NCI-H1694 treated with DMSO at 0.1 percent for 48 hours (cell line): Measurements from ENCODE around the gene P2RX7.

Experiments used
- DNase-seq: peaks from one replicate; lab custom pipeline; 2025; lab: John Stamatoyannopoulos, UW

Gene P2RX7

DNA sequence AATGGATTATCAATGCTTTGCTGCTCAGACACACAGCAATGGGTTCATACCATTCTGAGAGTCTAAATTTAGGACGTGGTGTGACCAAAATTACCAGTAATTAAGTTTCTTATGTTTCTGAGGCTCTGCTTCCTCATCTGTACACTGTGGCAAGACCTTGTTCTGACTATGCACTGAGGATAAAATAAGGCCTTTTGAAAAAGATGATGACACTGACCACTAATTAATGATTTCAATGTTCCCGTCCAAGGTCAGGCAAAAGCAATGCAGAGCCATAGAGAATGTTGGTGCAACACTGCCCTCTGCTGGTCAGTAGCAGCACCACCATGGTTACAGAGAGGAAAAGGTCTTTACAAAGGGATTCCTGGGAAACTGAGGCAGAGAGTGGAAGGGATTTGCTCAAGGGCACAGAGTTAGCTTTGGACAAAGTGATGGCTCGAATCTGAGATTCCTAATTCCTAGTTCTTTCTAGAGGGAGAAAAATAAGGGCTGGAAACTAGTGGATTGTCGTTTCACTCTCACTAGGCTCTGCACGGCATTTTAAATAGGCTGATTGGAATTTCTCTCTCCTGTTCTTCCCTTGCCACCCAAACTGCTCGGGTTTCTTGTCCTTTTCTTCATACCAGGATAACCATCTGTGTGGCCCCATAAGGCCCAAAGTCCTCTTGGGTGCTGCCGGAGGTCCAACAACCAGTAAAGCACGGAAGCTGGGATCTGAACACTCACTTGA is 22.3 kb upstream of the P2RX7 start:
- DNase-seq, result peak; percentile 10

DNA sequence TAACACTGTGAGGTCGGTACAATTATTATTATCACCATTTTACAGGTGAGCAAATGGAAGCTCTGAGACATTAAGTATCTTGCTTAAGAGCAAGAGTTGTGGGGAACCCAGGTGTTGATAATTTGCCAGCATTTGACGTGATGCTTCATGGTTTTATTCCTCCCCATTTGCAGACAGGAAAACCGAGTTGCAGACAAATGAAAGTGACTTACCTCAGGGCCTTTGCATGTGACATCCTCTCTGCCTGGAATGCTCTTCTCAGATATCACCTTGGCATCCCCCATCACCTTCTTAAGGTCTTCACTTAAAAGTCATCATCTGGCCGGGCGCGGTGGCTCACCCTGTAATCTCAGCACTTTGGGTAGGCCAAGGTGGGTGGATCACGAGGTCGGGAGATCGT is 21.0 kb upstream of the P2RX7 start:
- DNase-seq, result no peak

DNA sequence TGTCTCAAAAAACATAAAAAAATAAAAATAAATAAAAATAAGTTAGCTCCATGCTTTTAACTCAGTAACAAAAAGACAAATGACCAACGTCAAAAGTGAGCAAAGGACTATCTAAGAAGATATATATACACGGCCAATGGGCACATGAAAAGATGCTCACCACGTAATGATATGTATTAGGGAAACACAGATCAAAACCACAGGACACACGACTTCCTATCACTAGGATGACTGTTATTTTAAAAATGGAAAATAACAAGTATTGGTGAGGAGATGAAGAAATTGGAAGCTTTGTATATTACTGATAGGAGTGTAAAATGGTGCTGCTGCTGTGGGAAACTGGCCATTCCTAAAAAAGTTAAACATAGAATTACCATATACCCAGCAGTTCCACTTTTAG is 20.2 kb upstream of the P2RX7 start:
- DNase-seq, result no peak

DNA sequence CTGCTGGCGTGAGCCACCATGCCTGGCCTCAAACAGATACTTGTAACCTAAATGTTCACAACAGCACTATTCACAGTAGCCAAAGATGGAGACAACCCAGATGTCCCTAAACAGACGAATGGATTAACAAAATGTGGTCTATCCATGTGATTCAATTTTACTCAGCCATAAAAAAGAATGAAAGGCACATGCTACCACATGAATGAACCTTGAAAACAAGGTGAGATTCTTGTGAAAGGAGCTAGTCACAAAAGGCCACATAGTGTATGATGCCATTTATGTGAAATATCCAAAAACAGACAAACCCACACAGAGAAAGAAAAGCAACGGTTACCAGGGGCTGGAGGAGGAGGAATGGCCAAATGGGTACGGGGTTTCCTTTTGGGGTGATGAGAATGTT is 19.6 kb upstream of the P2RX7 start:
- DNase-seq, result no peak

DNA sequence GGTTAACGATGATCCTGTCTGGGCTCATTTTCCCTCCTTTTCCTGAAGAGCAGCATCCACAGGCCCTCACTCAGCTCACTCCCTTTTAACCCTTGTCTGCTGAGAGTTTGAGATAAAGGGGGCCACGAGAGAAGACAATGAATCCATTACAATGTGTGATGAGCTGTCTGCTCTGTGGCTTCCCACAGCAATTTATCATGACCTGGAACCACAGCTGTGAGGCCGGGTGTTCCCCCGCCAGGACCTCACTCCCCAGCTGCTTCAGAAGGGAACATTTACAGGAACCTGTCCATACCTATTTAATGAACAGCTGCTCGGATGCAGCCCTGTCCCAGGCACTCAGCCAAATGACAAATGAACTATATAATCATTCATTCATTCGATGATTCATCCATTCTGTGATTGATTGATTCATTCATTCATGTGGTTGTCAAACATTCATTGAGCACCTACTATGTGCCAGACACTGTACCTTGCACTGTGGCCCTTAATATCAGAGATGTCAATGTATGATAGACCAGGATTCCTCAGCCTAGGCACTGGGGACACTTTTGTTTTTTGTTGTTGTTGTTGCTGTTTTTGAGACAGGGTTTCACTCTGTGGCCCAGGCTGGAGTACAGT is 18.5 kb upstream of the P2RX7 start:
- no peak for DNase-seq

DNA sequence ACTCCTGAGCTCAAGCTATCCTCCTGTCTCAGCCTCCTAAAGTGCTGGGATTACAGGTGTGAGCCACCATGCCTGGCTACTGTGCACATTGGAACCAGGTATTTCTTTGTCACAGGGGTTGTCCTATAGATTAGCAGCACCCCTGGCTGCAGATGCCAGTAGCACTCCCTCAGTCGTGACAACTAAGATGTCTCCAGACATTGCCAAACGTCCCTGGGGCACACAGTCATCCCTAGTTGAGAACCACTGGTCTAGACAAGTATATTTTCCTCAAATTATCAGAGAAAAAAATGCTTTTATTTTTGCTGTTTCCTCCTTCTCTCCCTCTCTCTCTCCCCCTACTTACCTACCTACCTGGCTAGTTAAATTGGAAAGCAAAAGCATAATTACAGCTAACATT is 17.9 kb upstream of the P2RX7 start:
- DNase-seq, result no peak

DNA sequence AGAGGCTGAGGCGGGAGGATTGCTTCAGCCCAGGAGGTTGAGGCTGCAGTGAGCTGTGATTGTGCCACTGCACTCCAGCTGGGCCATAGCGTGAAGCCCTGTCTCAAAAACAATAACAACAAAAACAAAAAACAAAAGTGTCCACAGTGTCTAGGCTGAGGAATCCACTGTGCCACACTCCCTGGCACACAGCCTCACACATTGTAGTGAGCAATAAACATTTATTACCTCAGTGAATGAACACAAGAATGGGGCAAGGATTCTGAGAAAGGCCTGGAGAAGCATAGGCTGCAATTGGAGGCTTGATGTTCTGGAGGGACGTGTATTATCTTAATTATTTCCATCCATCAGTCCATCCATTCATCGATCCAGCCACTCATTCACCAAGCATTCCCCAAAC is 17.1 kb upstream of the P2RX7 start:
- DNase-seq, result no peak

DNA sequence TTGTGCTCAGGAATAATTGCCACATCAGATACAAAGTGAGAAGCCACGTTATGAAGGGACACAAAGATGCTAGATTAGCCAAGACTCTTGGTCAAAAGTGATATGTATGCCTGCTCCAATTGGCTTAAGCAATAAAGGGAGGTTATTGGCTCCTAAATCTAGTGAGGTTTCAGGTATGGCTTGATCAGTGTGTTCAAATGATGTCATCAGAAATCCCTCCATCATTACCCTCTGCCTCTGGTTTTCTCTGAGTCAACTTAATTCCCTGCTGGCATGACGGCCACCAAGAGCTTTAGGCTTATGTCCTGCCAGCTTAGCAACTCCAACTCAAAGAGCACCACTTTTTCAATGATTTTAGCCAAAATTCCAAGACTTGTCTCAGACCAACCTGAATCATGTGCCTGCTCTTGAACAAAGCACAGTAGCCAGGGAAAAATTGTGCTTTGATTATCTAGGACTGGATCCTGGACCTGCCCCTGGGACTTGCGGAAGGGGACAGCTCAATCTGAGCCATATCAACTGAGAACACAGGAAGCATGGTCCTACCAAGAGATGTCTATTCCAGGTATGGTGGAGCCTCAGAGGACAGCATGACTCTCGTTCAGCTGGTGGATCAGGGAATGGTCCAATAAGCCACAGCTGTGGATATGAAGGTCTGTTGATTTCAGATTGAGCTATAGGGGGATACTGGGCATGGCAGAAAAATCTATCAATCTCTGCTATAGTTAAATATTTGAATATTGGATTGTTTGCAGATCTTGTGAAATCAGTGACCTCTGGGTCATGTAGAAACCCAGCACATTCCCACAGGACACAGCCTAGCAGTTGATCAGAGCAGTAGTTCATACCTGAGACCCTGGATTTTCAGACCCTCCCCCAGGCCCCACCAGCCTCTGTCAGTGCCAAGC is 16.1 kb upstream of the P2RX7 start:
- DNase-seq, result no peak

DNA sequence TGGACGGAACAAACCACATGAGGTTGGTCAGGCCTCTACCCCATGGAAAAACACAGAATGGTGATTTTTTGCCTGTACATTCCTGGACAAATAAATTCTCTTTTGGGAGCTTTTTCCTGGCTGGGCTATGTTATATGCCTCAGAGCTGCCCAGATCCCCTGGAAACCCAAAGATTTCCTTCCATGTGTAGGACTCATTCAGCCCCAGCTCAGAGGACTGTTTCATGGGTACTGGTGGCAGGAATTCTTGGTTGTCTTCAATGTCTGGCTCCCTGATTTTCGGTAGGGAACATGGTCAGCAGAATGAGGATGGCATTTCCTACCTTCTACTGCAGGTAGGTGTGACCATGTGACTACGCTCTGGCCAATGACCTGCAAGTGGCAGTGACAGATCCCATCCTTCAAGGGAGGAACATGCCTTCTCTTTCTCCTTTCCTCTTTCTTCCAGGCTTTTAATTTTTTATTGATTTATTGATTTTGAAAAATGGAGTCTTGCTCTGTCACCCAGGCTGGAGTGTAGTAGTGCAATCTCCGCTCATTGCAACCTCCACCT is 15.4 kb upstream of the P2RX7 start:
- DNase-seq, result no peak

DNA sequence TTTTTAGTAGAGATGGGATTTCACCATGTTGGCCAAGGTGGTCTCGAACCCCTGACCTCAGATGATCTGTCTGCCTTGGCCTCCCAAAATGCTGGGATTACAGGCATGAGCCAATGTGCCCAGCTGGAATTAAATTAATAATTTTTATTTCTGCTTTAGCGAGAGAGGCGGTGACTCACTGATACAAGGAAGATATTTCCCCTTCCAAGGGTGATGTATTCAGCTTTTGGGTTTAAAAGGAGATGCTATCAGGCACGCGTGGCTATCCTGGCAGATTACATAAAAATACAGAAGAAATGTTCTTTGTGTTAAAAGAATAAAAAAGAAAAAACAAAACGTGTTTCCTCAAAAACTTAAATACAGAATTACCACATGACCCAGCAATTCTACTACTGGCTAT is 12.4 kb upstream of the P2RX7 start:
- DNase-seq, result no peak

DNA sequence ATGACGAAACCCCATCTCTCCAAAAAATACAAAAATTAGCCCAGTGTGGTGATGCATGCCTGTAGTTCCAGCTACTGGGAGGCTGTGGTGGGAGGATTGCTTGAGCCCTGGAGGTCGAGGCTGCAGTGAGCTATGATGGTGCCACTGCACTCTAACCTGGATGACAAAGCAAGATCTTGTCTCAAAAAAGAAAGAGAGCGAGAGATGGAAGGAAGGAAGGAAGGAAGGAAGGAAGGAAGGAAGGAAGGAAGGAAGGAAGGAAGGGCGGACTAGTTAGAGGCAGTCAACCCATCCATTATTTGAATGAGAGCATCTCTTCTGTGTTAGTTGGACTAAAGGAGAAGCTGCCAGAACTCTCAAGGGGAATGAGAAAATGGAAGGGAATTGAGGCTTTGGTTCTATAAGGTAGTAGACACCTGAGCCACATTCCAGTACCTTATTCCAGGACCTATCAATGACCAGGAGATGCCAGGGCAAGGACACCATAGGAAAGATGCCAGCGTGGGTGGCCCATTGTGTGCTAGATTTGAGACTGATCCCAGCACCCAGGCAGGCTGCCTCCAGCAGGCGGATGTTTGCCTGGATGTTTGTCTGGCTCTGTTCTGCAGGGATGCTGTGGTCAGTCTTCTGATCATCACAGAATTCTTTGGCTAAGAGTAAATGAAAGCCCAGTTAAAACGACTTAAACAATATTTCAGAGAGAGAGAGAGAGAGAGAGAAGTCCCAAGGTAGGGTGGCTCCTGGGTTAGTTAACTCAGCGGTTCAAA is 11.5 kb upstream of the P2RX7 start:
- no peak for DNase-seq

DNA sequence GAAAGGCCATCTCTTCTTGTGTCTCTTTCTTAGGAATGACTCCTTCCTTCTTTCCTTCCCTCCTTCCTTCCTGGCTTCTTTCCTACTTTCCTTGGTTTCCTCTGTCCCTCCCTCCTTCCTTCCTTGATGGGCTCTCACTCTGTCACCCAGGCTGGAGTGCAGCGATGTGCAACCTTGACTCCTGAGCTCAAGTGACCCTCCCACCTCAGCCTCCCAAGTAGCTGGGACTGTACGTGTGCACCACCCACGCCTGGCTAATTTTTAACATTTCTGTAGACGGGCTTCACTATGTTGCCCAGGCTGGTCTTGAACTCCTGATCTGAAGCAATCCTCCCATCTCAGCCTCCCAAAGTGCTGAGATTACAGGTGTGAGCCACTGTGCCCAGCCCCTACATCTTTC is 10.9 kb upstream of the P2RX7 start:
- no peak for DNase-seq

DNA sequence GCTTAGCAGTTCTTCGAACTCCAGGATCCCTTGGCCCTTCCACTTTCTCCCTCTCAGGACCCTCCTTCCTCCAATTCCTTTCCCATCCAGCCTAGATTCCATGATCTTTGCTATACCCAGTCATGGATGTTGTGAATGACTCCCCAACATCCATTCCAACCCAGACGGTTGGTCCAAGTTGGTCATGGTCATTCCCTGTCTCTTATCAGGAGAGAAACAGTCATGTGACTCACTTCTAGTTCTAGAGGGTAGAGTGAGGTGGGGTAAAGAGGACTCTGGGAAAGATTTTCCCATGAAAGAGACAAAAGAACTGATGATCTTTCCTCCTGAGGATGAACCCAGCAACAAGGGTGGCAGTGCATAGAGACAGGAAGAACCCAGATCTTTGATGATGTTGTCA is 9.2 kb upstream of the P2RX7 start:
- DNase-seq, result no peak

DNA sequence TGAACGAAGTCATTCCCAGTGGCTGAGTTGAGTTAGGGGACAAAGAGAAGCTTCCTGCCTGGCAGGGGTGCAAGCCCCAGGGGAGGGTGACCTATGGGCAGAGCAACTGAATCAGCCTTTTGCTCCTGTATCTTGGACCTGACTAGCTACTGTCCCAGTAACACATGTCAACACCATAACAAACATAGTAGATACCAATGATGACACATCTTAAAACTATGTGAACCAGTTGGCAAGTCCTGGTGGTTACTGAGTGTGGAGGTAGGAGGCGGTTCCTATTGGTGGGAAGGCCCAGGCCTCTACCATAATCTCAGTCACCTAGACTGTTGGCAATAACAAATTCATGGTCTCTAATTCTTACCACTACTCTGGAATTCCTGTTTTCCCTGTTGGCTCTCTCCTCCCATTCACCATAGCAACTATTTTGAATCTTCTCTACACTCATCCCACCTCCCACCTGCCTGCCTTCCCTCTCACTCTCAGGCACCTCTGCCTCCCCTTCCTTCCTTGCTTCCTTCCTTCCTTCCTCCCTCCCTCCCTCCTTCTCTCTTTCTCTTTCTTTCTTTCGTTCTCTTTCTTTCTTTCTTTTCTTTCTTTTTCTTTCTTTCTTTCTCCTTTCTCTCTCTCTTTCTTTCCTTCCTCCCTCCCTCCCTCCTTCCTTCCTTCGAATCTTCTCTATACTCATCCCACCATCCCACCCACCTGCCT is 8.1 kb upstream of the P2RX7 start:
- no peak for DNase-seq

DNA sequence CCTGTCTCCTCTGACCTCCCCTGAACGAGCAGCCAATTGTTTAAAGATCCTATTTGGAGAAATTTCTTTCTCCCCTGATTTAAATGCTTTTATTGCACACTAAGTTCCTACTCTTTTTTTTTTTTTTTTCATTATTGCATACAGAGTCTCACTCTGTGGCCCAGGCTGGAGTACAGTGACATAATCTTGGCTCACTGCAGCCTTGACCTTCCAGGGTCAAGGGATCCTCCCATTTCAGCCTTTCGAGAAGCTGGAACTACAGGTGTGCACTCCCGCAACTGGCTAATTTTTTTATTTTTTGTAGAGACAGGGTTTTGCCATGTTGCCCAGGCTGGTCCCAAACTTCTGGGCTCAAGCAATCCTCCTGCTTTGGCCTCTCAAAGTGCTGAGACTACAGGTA is 5.2 kb upstream of the P2RX7 start:
- no peak for DNase-seq

DNA sequence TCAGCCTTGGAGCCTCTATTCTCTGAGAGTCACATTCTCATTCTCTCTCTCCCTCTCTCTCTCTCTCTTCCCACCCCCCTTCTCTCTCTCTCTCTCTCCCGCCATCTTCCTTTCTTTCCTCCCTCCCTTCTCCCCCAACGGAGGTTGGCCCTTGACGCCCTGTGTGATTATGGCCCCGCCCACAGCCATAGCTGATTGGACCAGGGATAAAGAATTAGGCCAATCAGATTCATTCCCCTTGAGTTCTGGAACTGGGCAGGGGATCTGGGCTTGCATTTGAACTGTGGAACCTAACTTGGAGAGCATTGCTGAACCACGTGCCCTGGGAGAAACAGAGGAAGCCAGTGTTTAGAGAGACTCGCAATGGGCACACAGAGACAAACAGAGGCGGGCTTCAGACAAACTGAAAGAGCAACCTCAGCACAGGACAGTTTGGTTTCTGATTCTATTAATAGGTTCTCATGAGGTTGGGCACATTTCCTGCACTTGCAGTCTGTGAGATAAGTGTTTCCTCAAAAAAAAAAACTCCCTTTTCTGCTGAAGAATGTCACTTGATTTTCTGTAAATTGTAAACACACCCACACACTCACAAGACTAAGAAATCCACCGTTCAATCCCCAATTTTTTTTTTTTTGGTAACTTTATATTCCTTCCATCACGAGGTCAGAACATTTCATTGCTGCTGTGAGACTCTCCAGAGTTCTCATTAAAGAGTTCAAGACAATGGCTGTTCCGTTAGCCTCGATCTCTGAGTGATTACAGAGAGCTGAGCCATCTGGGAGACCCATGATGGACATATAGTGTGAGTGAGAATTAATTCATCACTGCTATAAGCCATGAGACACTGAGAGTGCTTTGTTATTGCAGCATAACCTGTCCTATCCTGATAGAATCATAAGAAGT is 3.5 kb upstream of the P2RX7 start:
- DNase-seq, result no peak

DNA sequence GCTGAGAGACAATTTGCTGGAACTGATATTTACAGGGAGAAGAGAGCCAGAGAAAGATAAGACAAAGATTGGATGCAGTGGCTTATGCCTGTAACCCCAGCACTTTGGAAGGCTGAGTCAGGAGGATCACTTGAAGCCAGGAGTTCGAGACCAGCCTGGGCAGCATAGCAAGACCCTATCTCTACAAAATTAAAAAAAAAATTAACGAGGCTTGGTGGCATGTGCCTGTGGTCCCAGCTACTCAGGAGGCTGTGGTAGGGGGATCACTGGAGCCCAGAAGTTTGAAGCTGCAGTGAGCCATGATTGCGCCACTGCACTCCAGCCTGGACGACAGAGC is 2.9 kb upstream of the P2RX7 start:
- DNase-seq, result no peak

DNA sequence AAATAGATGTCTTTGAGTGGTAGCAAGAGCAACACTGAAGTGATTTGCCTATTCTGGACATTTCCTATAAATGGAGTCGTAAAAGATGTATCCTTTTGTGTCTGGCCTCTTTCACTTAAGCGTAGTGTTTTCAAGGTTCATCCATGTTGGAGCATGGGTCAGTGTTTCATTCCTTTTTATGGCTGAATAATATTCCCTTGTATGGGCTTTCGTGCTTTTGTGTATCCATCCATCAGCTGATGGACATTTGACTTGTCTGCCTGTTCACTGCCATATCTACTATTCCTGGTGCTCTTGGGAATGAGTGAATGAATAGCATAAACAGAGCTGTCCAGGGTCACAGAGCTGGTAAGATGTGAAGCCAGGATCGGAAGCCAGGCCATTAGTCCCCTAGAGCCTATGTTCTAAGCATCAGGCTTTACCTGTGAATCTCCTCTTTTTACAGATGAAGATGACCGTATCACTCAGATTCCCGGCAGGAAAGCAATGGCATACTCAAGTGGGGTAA is 1.8 kb upstream of the P2RX7 start:
- DNase-seq, result no peak

DNA sequence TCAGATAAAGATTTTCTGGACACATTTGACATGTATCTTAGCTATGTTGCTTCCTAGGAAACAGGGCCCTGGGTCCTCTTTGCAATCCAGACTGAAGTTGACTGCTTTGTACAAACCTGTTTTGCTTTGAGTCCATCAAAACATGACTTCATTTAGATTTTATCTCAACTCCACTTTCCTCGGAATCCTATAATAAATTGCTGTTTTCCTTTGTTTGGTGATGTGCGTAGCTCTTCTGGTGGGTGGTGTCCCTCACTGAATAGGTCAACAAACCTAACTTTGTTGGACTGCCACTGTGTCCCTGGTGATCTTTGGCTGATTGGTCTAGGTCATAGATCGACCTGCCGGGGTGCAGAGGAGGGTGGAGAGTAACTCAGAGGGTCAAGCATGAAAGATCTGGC is 735 bp upstream of the P2RX7 start:
- DNase-seq, result no peak

DNA sequence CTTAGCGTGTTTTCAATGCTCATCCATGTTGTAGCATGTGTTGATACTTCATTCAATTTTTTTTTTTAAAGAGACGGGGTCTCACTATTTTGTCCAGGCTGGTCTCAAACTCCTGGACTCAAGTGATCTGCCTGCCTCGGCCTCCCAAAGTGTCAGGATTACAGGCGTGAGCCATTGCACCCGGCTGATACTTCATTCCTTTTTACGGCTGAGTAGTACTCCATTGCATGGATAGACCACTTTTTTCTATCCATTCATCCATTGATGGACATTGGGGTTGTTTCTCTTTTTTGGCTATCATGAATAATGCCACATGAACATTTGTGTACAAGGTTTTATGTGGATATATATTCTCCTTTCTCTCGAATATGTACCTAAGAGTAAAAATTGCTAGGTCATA is 1.2 kb downstream of the P2RX7 start:
- no peak for DNase-seq
